Smooth muscle cell (in vitro differentiated cells): ENCODE data around the gene JSRP1. TPM values are rescaled to one million over a fixed set of nuclear protein-coding genes. Genes with fewer than 3 reads are reported as not detected.

Experiments
- DNase-seq: peaks from one replicate; lab custom pipeline; 2025; ENCODE audit not compliant: unreplicated experiment; lab: John Stamatoyannopoulos, UW
- H2AFZ ChIP-seq: fragments of 200-600 bp; sonication (generic); 2 replicates; pipeline ENCODE4 v1.6.0; 2016; ENCODE audit warnings: antibody characterized with exemption, low read depth, mild to moderate bottlenecking
- H3F3A ChIP-seq: fragments of 200-600 bp; sonication (generic); 2 replicates; pipeline ENCODE4 v1.6.0; 2017; ENCODE audit warnings: antibody characterized with exemption, low read depth
- H3K27ac ChIP-seq: fragments of 200-600 bp; sonication (generic); 2 replicates; pipeline ENCODE4 v1.5.1; 2016; ENCODE audit warnings: low read depth, mild to moderate bottlenecking
- H3K27me3 ChIP-seq: fragments of 200-600 bp; sonication (generic); 2 replicates; pipeline ENCODE4 v1.6.1; 2016; ENCODE audit warnings: low read depth, mild to moderate bottlenecking
- H3K36me3 ChIP-seq: fragments of 200-600 bp; sonication (generic); 2 replicates; pipeline ENCODE4 v1.5.1; 2016; ENCODE audit warnings: low read depth
- H3K4me1 ChIP-seq: fragments of 200-600 bp; sonication (generic); 2 replicates; pipeline ENCODE4 v1.5.1; 2016; ENCODE audit warnings: low read depth
- H3K4me2 ChIP-seq: fragments of 200-600 bp; sonication (generic); 2 replicates; pipeline ENCODE4 v1.6.0; 2016; ENCODE audit warnings: mild to moderate bottlenecking
- H3K4me3 ChIP-seq: fragments of 200-600 bp; sonication (generic); 2 replicates; pipeline ENCODE4 v1.5.1; 2016; ENCODE audit warnings: mild to moderate bottlenecking
- H3K79me2 ChIP-seq: fragments of 200-600 bp; sonication (generic); 2 replicates; pipeline ENCODE4 v1.6.0; 2016; ENCODE audit warnings: low read depth, mild to moderate bottlenecking
- H3K9ac ChIP-seq: fragments of 200-600 bp; sonication (generic); 2 replicates; pipeline ENCODE4 v1.6.0; 2016; ENCODE audit warnings: low read depth
- H3K9me3 ChIP-seq: fragments of 200-600 bp; sonication (generic); replicated peaks from 2 replicates; pipeline ENCODE4 v1.5.1; 2016; ENCODE audit warnings: low read depth
- H4K20me1 ChIP-seq: fragments of 200-600 bp; sonication (generic); 2 replicates; pipeline ENCODE4 v1.6.0; 2016; ENCODE audit warnings: low read depth
- CTCF ChIP-seq: fragments of 200-600 bp; sonication (generic); IDR thresholded peaks from 2 replicates; pipeline ENCODE4 v1.5.1; 2017; ENCODE audit warnings: borderline replicate concordance, mild to moderate bottlenecking, antibody characterized with exemption; ENCODE audit not compliant: insufficient read depth, poor library complexity, severe bottlenecking
- WGBS: methylation state at CpG from one replicate; pipeline ENCODE4 v1.1.7; 2016; ENCODE audit warnings: low lambda C conversion rate; 5-methylcytosine and 5-hydroxymethylcytosine counted together
- microRNA counts: library from miRNA; unstranded; fragments of <30 nt; microRNA quantifications from one replicate; lab custom pipeline; 2016
- microRNA-seq: library from miRNA; unstranded; fragments of <30 nt; microRNA quantifications from one replicate; pipeline ENCODE4, GENCODE V29; 2016; ENCODE audit warnings: borderline number of aligned reads
- polyA plus RNA-seq: library from polyadenylated mRNA; unstranded; fragments of >200 nt; fragmentation: Nextera tagmentation; extraction: Ambion mirVana; gene quantifications from 2 replicates; pipeline ENCODE4 v1.2.1, GENCODE V29; 2016
- small RNA-seq: library from RNA; depleted of rRNA; stranded (forward); fragments of <200 nt; gene quantifications from one replicate; pipeline ENCODE3, GENCODE V24; 2014
- total RNA-seq: library from RNA; depleted of rRNA; stranded (reverse); fragments of >200 nt; gene quantifications from 2 replicates; pipeline ENCODE4 v1.2.3, GENCODE V29; 2014

Gene JSRP1
- total and polyA plus RNA-seq, 2 experiments from 2014 or later, result not detected

GRCh38 chr19:2207008-2207407 is 49.2 kb downstream of the JSRP1 start:
- H3K27ac ChIP-seq, result no peak overlapping the region

GRCh38 chr19:2202366-2202765 is 53.9 kb downstream of the JSRP1 start:
- TF ChIP-seq CTCF, result no peak
- WGBS, result 95% methylated on average over 15 of the region's 15 CpGs
- Histone ChIP-seq H3K9me3 (no peaks in the 10 kb centered on the region), H4K20me1 (peaks cover 47% of the 10 kb centered on the region), H3K27ac (no peak overlapping the region), H3K36me3 (no peaks in the 10 kb centered on the region), H2AFZ (no peak overlapping the region), H3K4me1 (no peaks in the 10 kb centered on the region), H3K79me2 (no peaks in the 10 kb centered on the region), H3F3A (no peaks in the 10 kb centered on the region), H3K9ac (no peak overlapping the region), H3K4me2 (no peak overlapping the region), H3K4me3 (no peak overlapping the region), H3K27me3 (no peaks in the 10 kb centered on the region)
- no peak for DNase-seq

More at GRCh38 chr19:2207008-2207407, 49.2 kb downstream of the JSRP1 start:
- no peaks in the 10 kb centered on the region for H3K27me3 ChIP-seq
- no peaks in the 10 kb centered on the region for H3F3A ChIP-seq
- TF ChIP-seq CTCF, result no peak
- no peaks in the 10 kb centered on the region for H3K79me2 ChIP-seq
- no peak overlapping the region for H3K9ac ChIP-seq
- peaks cover 6% of the 10 kb centered on the region for H3K4me1 ChIP-seq
- no peak for DNase-seq
- WGBS, result 96% methylated on average over 15 of the region's 15 CpGs
- no peak overlapping the region for H3K4me2 ChIP-seq
- no peak overlapping the region for H2AFZ ChIP-seq
- H3K4me3 ChIP-seq, result no peak overlapping the region
- peaks cover 5% of the 10 kb centered on the region for H3K36me3 ChIP-seq
- H4K20me1 ChIP-seq, result peaks cover 22% of the 10 kb centered on the region
- H3K9me3 ChIP-seq, result no peaks in the 10 kb centered on the region

MicroRNA genes within 50 kb of the gene (microRNA counts, 767-probe panel; counts per million panel counts)
- microRNA hsa-miR-1227 (lab: Ali Mortazavi, UCI), result 183 counts per million

Small RNA genes lying within 50 kb of the gene (microRNA-seq; reads per million reads assigned to microRNA genes)
- gene MIR1227 (16.9 reads per million, percentile 23 among the genes with 10 or more reads in this experiment), gene MIR4321 (not detected)

Small RNA genes lying within 50 kb of the gene (small RNA-seq; reads per million reads assigned to genes)
- gene MIR1227, result 0.08 reads per million

Other genes starting within 250 kb of the JSRP1 start
- 37.8 and 45.2 TPM in 2 replicates for gene BTBD2, start 240.7 kb downstream of the JSRP1 start, total RNA-seq
- 63.2 and 69.8 TPM in 2 replicates for gene BTBD2, start 240.7 kb downstream of the JSRP1 start, polyA plus RNA-seq
- 30.1 and 43.6 TPM in 2 replicates for gene MKNK2, start 205.2 kb downstream of the JSRP1 start, total RNA-seq
- gene MKNK2, start 205.2 kb downstream of the JSRP1 start, polyA plus RNA-seq, result 44.7 and 80.1 TPM in 2 replicates
- 11.2 and 13.5 TPM in 2 replicates for gene MOB3A, start 160.1 kb downstream of the JSRP1 start, total RNA-seq
- gene MOB3A, start 160.1 kb downstream of the JSRP1 start, polyA plus RNA-seq, result 23.8 and 32.9 TPM in 2 replicates
- gene IZUMO4, start 159.5 kb downstream of the JSRP1 start, total RNA-seq, result 1.6 and 1.8 TPM in 2 replicates
- gene IZUMO4, start 159.5 kb downstream of the JSRP1 start, polyA plus RNA-seq, result 0.48 and 0.58 TPM in 2 replicates
- gene AP3D1, start 104.9 kb downstream of the JSRP1 start, total RNA-seq, result 43.0 and 66.2 TPM in 2 replicates
- gene AP3D1, start 104.9 kb downstream of the JSRP1 start, polyA plus RNA-seq, result 81.0 and 82.8 TPM in 2 replicates
- 4.2 and 4.8 TPM in 2 replicates for gene DOT1L, start 92.5 kb downstream of the JSRP1 start, total RNA-seq
- gene DOT1L, start 92.5 kb downstream of the JSRP1 start, polyA plus RNA-seq, result 3.4 and 5.5 TPM in 2 replicates
- 36.0 and 38.6 TPM in 2 replicates for gene PLEKHJ1, start 20.1 kb downstream of the JSRP1 start, total RNA-seq
- 76.5 and 94.5 TPM in 2 replicates for gene PLEKHJ1, start 20.1 kb downstream of the JSRP1 start, polyA plus RNA-seq
- 8.4 and 28.5 TPM in 2 replicates for gene SF3A2, start 19.6 kb downstream of the JSRP1 start, total RNA-seq
- 63.0 and 78.1 TPM in 2 replicates for gene SF3A2, start 19.6 kb downstream of the JSRP1 start, polyA plus RNA-seq
- 2.9 and 3.5 TPM in 2 replicates for gene AMH, start 7.1 kb downstream of the JSRP1 start, total RNA-seq
- gene AMH, start 7.1 kb downstream of the JSRP1 start, polyA plus RNA-seq, result 12.6 and 20.7 TPM in 2 replicates
- gene PEAK3, start 25.8 kb upstream of the JSRP1 start, total RNA-seq, result not detected in 2 replicates
- gene PEAK3, start 25.8 kb upstream of the JSRP1 start, polyA plus RNA-seq, result 0.37 and 0.71 TPM in 2 replicates
- not detected in 2 replicates for gene LINGO3, start 51.7 kb upstream of the JSRP1 start, total RNA-seq
- gene LINGO3, start 51.7 kb upstream of the JSRP1 start, polyA plus RNA-seq, result 0.31 and 1.2 TPM in 2 replicates
- 164 and 186 TPM in 2 replicates for gene LSM7, start 72.2 kb upstream of the JSRP1 start, total RNA-seq
- 158 and 161 TPM in 2 replicates for gene LSM7, start 72.2 kb upstream of the JSRP1 start, polyA plus RNA-seq
- 21.1 and 54.7 TPM in 2 replicates for gene SPPL2B, start 72.3 kb upstream of the JSRP1 start, total RNA-seq
- gene SPPL2B, start 72.3 kb upstream of the JSRP1 start, polyA plus RNA-seq, result 53.6 and 63.5 TPM in 2 replicates
- gene TMPRSS9, start 103.8 kb upstream of the JSRP1 start, total RNA-seq, result not detected in 2 replicates
- 0.05 and 0.63 TPM in 2 replicates for gene TMPRSS9, start 103.8 kb upstream of the JSRP1 start, polyA plus RNA-seq
- 14.1 and 20.0 TPM in 2 replicates for gene TIMM13, start 171.2 kb upstream of the JSRP1 start, total RNA-seq
- 107 and 119 TPM in 2 replicates for gene TIMM13, start 171.2 kb upstream of the JSRP1 start, polyA plus RNA-seq
- gene LMNB2, start 200.5 kb upstream of the JSRP1 start, total RNA-seq, result 21.7 and 25.5 TPM in 2 replicates
- gene LMNB2, start 200.5 kb upstream of the JSRP1 start, polyA plus RNA-seq, result 29.5 and 41.8 TPM in 2 replicates
- 252 and 326 TPM in 2 replicates for gene GADD45B, start 219.7 kb upstream of the JSRP1 start, total RNA-seq
- 435 and 533 TPM in 2 replicates for gene GADD45B, start 219.7 kb upstream of the JSRP1 start, polyA plus RNA-seq